ENCODE data around the gene DENND1B.

GRCh38 chr1:197619008-197619640 is 156.2 kb downstream of the DENND1B start:
- TF ChIP-seq CTCF (IDR thresholded peaks at IDR 0.05) = peak in 2 of 3 experiments; percentile 19 to 27
- TF ChIP-seq POLR2A (IDR thresholded peaks at IDR 0.05) = no peak

All from testis (tissue), 2 donors.